K562 (cell line): Measurements from ENCODE around the gene MATN4. TPM values are rescaled to one million over a fixed set of nuclear protein-coding genes. Genes with fewer than 3 reads are reported as not detected.

Source experiments
- ATAC-seq: fragments of 200-7000 bp; cut with Tn5 transposase; 3 replicates; pipeline ENCODE4 v1.9.1; 2020; ENCODE audit warnings: moderate library complexity
- BruUV-seq: library from RNA; stranded (reverse); fragments of 400-500 nt; replicated peaks from 2 replicates; lab custom pipeline; 2021; lab: Mats Ljungman, UMichigan
- CTCF ChIA-PET: fragments of 300-600 bp; formaldehyde crosslinking; extraction: SDS; loops from one replicate; lab custom pipeline; 2021; ENCODE audit warnings: low intra/inter-chr PET ratio; lab: Yijun Ruan, JAX
- POLR2A ChIA-PET: fragments of 300-600, 350-650 bp; sonication (Branson Sonifier 250); formaldehyde crosslinking; extraction: SDS; loops from one replicate; lab custom pipeline; 2021; ENCODE audit warnings: antibody characterized with exemption, inconsistent platforms; lab: Yijun Ruan, JAX
- DNase-seq, 4 experiments: peaks; one replicate each; pipeline versions ENCODE4 v3.0.0 to v3.0.0-alpha.2; 2011 to 2018; ENCODE audit warnings: low spot score in 3 of 4, mixed read lengths in 3 of 4; ENCODE audit errors: extremely low read depth in 1 of 4
- FAIRE-seq: peaks from 2 replicates; lab custom pipeline; 2011; peaks lifted over from hg19 to GRCh38; lab: Jason Lieb, UNC
- H2AFZ ChIP-seq: 2 replicates; pipeline ENCODE4 v1.6.0; 2011; ENCODE audit warnings: low read depth, low read length, control low read depth, inconsistent platforms
- H3K27ac ChIP-seq: fragments of 200-600 bp; 3 replicates; pipeline ENCODE4 v1.8.0; 2011; ENCODE audit warnings: low read depth, mild to moderate bottlenecking, control low read depth, inconsistent platforms, low read length, moderate library complexity, mixed read lengths; ENCODE audit errors: extremely low read depth
- H3K27me3 ChIP-seq, 2 experiments: fragments of 300-600 bp in 1 of 2; 2 replicates in 1 of 2; 3 replicates in 1 of 2; pipeline versions ENCODE4 v1.6.0 to v1.8.0; 2011; ENCODE audit warnings: inconsistent platforms in 2 of 2, low read length in 2 of 2, mild to moderate bottlenecking in 1 of 2, mixed read lengths in 1 of 2, moderate library complexity in 1 of 2; ENCODE audit not compliant: control insufficient read depth in 2 of 2, insufficient read depth in 2 of 2
- H3K36me3 ChIP-seq: fragments of 300-600 bp; 3 replicates; pipeline ENCODE4 v1.8.0; 2011; ENCODE audit warnings: mild to moderate bottlenecking, low read length, inconsistent platforms; ENCODE audit not compliant: control insufficient read depth, insufficient read depth
- H3K4me1 ChIP-seq, 2 experiments: fragments of 200-600 bp in 1 of 2; replicated peaks in 1 of 2; 2 replicates in 1 of 2; 3 replicates in 1 of 2; pipeline versions ENCODE4 v1.5.1 to v1.8.0; 2011; ENCODE audit warnings: inconsistent platforms in 2 of 2, low read length in 2 of 2, mild to moderate bottlenecking in 1 of 2, mixed read lengths in 1 of 2, moderate library complexity in 1 of 2; ENCODE audit not compliant: control insufficient read depth in 2 of 2, insufficient read depth in 2 of 2
- H3K4me2 ChIP-seq: 2 replicates; pipeline ENCODE4 v1.6.1; 2011; ENCODE audit warnings: low read length, control low read depth, inconsistent platforms, mixed read lengths; ENCODE audit not compliant: insufficient read depth
- H3K4me3 ChIP-seq: fragments of 200-600 bp; sonication (generic), shearing (Covaris generic); 2 replicates; pipeline ENCODE4 v1.5.1; 2016; ENCODE audit warnings: control low read depth, inconsistent platforms
- H3K79me2 ChIP-seq: fragments of 200-600 bp; 3 replicates; pipeline ENCODE4 v1.8.0; 2011; ENCODE audit warnings: low read length, inconsistent platforms; ENCODE audit not compliant: control insufficient read depth, insufficient read depth
- H3K9ac ChIP-seq, 2 experiments: 2 replicates each; pipeline versions ENCODE4 v1.6.0 to v1.6.1; 2011; ENCODE audit warnings: low read depth in 2 of 2, low read length in 2 of 2, control low read depth in 1 of 2, inconsistent platforms in 1 of 2, mild to moderate bottlenecking in 1 of 2, mixed read lengths in 1 of 2; ENCODE audit not compliant: insufficient read depth in 1 of 2
- H3K9me1 ChIP-seq: one replicate; pipeline ENCODE4 v1.6.0; 2011; ENCODE audit warnings: inconsistent platforms, mild to moderate bottlenecking, low read length, moderate library complexity; ENCODE audit not compliant: control insufficient read depth, insufficient read depth
- H3K9me3 ChIP-seq: replicated peaks from 2 replicates; pipeline ENCODE4 v1.5.1; 2011; ENCODE audit warnings: low read depth, low read length, inconsistent platforms; ENCODE audit not compliant: control insufficient read depth, insufficient read depth
- H4K20me1 ChIP-seq: replicated peaks from 2 replicates; pipeline ENCODE4 v1.6.1; 2011; ENCODE audit warnings: low read length, inconsistent platforms, mixed read lengths; ENCODE audit not compliant: control insufficient read depth, insufficient read depth
- ARID1B ChIP-seq: fragments of 450-650 bp; IDR thresholded peaks from 2 replicates; pipeline ENCODE4 v1.6.1; 2016; ENCODE audit warnings: antibody characterized with exemption, mild to moderate bottlenecking, inconsistent platforms
- ELF2 ChIP-seq: fragments of 250-450 bp; sonication (Bioruptor Pico); IDR thresholded peaks from 2 replicates; pipeline ENCODE4 v1.5.0; 2021; ENCODE audit warnings: mild to moderate bottlenecking
- ETV1 ChIP-seq: fragments of 450-650 bp; conservative IDR thresholded peaks from 2 replicates; pipeline ENCODE4 v1.6.1; 2016; ENCODE audit warnings: missing genetic modification characterization, control low read depth, low read depth, missing compliant biosample characterization
- GABPA ChIP-seq: fragments of 200-800 bp; sonication (Bioruptor generic); conservative IDR thresholded peaks from 2 replicates; pipeline ENCODE4 v1.6.1; 2016; ENCODE audit warnings: low read depth, missing genetic modification characterization, missing compliant biosample characterization
- HDAC3 ChIP-seq: fragments of 450-650 bp; IDR thresholded peaks from 2 replicates; pipeline ENCODE4 v1.6.1; 2018; ENCODE audit warnings: borderline replicate concordance, mild to moderate bottlenecking, moderate library complexity; ENCODE audit not compliant: partially characterized antibody
- SIN3B ChIP-seq: fragments of 450-650 bp; IDR thresholded peaks from 2 replicates; pipeline ENCODE4 v1.6.1; 2017; ENCODE audit warnings: low read depth, mild to moderate bottlenecking, moderate library complexity
- YY1 ChIP-seq, 3 experiments: IDR thresholded peaks; 2 replicates each; pipeline ENCODE4 v1.6.1; 2011; ENCODE audit warnings: low read length in 2 of 3, mild to moderate bottlenecking in 2 of 3, moderate library complexity in 2 of 3, borderline replicate concordance in 1 of 3, control low read depth in 1 of 3, low read depth in 1 of 3; ENCODE audit not compliant: insufficient read depth in 3 of 3, insufficient replicate concordance in 2 of 3, control insufficient read depth in 1 of 3, insufficient read length in 1 of 3; ENCODE audit errors: extremely low read depth in 1 of 3
- ZNF232 ChIP-seq: sonication (generic); formaldehyde crosslinking; IDR thresholded peaks from 2 replicates; pipeline ENCODE4 v1.8.0; 2022; ENCODE audit warnings: mild to moderate bottlenecking, missing genetic modification reagents
- WGBS: fragments of 100-300 bp; shearing (Covaris generic); methylation state at CpG from one replicate; pipeline ENCODE4 v1.1.6; 2016; ENCODE audit warnings: low coverage, mixed read lengths; ENCODE audit not compliant: insufficient coverage; ENCODE audit errors: missing lambda C conversion rate; 5-methylcytosine and 5-hydroxymethylcytosine counted together
- in situ Hi-C: fragments of 300-500 bp; cut with MboI; formaldehyde crosslinking; loops from 4 replicates; pipeline ENCODE4 v1.15.0; 2018; ENCODE audit warnings: inconsistent platforms, mixed read lengths
- intact Hi-C: fragments of 100-400 bp; cut with micrococcal nuclease; formaldehyde crosslinking; loops from 2 replicates; pipeline ENCODE4 v1.14.2; 2022
- polyA plus RNA-seq, 8 experiments: library from polyadenylated mRNA; depleted of rRNA in 4 of 8; stranded (reverse) in 5 of 8; unstranded in 3 of 8; fragments of >200 nt; fragmentation: Nextera tagmentation in 2 of 8; fragmentation: Illumina TruSeq in 1 of 8; extraction: Ambion mirVana in 2 of 8; extraction: Trizol in 1 of 8; gene quantifications; 2 replicates each; pipeline versions ENCODE4 v1.2.1 to v1.2.3, GENCODE V29; 2011 to 2014; ENCODE audit warnings: inconsistent platforms in 1 of 8, missing spikeins in 1 of 8
- total RNA-seq, 7 experiments: library from RNA; depleted of rRNA in 6 of 7; stranded (reverse); fragments of >200 nt in 6 of 7; fragmentation: Illumina TruSeq in 2 of 7; extraction: Trizol in 2 of 7; gene quantifications; 2 replicates each; pipeline versions ENCODE4 v1.2.1 to v1.2.3, GENCODE V29; 2011 to 2021; ENCODE audit warnings: low replicate concordance in 1 of 7

The MATN4 gene
- total and polyA plus RNA-seq, 9 of the 15 experiments (the other 6 are each of a cell fraction or from before 2014, with no cell fraction given), result 0.09 TPM; not detected in 8

- ATAC-seq, result no peak
- H3K27me3 ChIP-seq, result no peaks in the 10 kb centered on the region
- H3K36me3 ChIP-seq, result peaks cover 9% of the 10 kb centered on the region; the same call in 1 of the 3 replicates
- H3K4me1 ChIP-seq, result peaks cover 71 to 76% of the 10 kb centered on the region in 2 experiments
- no TSS peak for BruUV-seq
- H3K9ac ChIP-seq, result no peak overlapping the region
- TF ChIP-seq HDAC3, result no peak
- TF ChIP-seq ETV1, result no peak
- no peak for TF ChIP-seq ELF2 (CRISPR knock-in tag)
- TF ChIP-seq YY1 (IDR thresholded peaks at IDR 0.05; ENCODE audit: borderline replicate concordance in 1 of 3, control insufficient read depth in 1 of 3, extremely low read depth in 1 of 3, insufficient read depth in 3 of 3, insufficient read length in 1 of 3, insufficient replicate concordance in 2 of 3, low read depth in 1 of 3, low read length in 2 of 3), result no peak
- no peak for TF ChIP-seq GABPA
- TF ChIP-seq ZNF232 (CRISPR knock-in tag), result no peak
- TF ChIP-seq SIN3B, result no peak
- TF ChIP-seq ARID1B, result no peak
- H3K9me1 ChIP-seq, result no peaks in the 10 kb centered on the region
- ChIA-PET POLR2A (interaction anchor here (0.9 to 1.0 kb wide), 2 partner anchors 13 to 23 kb away, joined by 3 read pairs; no protein-coding TSS in a partner anchor), CTCF (no interaction called here)
- H3K4me3 ChIP-seq, result no peak overlapping the region
- in situ Hi-C loops (no loop called here), intact Hi-C loops (no loop called here)
- H3K79me2 ChIP-seq, result peaks cover 6% of the 10 kb centered on the region; the same call in 1 of the 3 replicates
- H2AFZ ChIP-seq, result no peak overlapping the region
- WGBS, result 96% methylated on average over 2 of the region's 2 CpGs
- no peak for FAIRE-seq
- no peak for DNase-seq
- H3K9me3 ChIP-seq, result no peaks in the 10 kb centered on the region
- no peak overlapping the region for H3K27ac ChIP-seq
- H4K20me1 ChIP-seq, result 0 out of 2 replicates have a peak, but pooled peaks cover 13% of the 10 kb centered on the region
- H3K4me2 ChIP-seq, result no peak overlapping the region
Measured at GRCh38 chr20:45339799-45340198, 31.7 kb upstream of the MATN4 start.
